K562 (cell line): Measurements from ENCODE around the gene TK1. TPM values are rescaled to one million over a fixed set of nuclear protein-coding genes. Genes with fewer than 3 reads are reported as not detected.

Source experiments
- ATAC-seq: fragments of 200-7000 bp; cut with Tn5 transposase; 3 replicates; pipeline ENCODE4 v1.9.1; 2020; ENCODE audit warnings: moderate library complexity
- BruUV-seq: library from RNA; stranded (reverse); fragments of 400-500 nt; replicated peaks from 2 replicates; lab custom pipeline; 2021; lab: Mats Ljungman, UMichigan
- CTCF ChIA-PET: fragments of 300-600 bp; formaldehyde crosslinking; extraction: SDS; loops from one replicate; lab custom pipeline; 2021; ENCODE audit warnings: low intra/inter-chr PET ratio; lab: Yijun Ruan, JAX
- POLR2A ChIA-PET: fragments of 300-600, 350-650 bp; sonication (Branson Sonifier 250); formaldehyde crosslinking; extraction: SDS; loops from one replicate; lab custom pipeline; 2021; ENCODE audit warnings: antibody characterized with exemption, inconsistent platforms; lab: Yijun Ruan, JAX
- DNase-seq, 4 experiments: peaks; one replicate each; pipeline versions ENCODE4 v3.0.0 to v3.0.0-alpha.2; 2011 to 2018; ENCODE audit warnings: low spot score in 3 of 4, mixed read lengths in 3 of 4; ENCODE audit errors: extremely low read depth in 1 of 4
- FAIRE-seq: peaks from 2 replicates; lab custom pipeline; 2011; peaks lifted over from hg19 to GRCh38; lab: Jason Lieb, UNC
- H2AFZ ChIP-seq: 2 replicates; pipeline ENCODE4 v1.6.0; 2011; ENCODE audit warnings: low read depth, low read length, control low read depth, inconsistent platforms
- H3K27ac ChIP-seq: fragments of 200-600 bp; 3 replicates; pipeline ENCODE4 v1.8.0; 2011; ENCODE audit warnings: low read depth, mild to moderate bottlenecking, control low read depth, inconsistent platforms, low read length, moderate library complexity, mixed read lengths; ENCODE audit errors: extremely low read depth
- H3K27me3 ChIP-seq, 2 experiments: fragments of 300-600 bp in 1 of 2; 2 replicates in 1 of 2; 3 replicates in 1 of 2; pipeline versions ENCODE4 v1.6.0 to v1.8.0; 2011; ENCODE audit warnings: inconsistent platforms in 2 of 2, low read length in 2 of 2, mild to moderate bottlenecking in 1 of 2, mixed read lengths in 1 of 2, moderate library complexity in 1 of 2; ENCODE audit not compliant: control insufficient read depth in 2 of 2, insufficient read depth in 2 of 2
- H3K36me3 ChIP-seq: fragments of 300-600 bp; 3 replicates; pipeline ENCODE4 v1.8.0; 2011; ENCODE audit warnings: mild to moderate bottlenecking, low read length, inconsistent platforms; ENCODE audit not compliant: control insufficient read depth, insufficient read depth
- H3K4me1 ChIP-seq, 2 experiments: fragments of 200-600 bp in 1 of 2; replicated peaks in 1 of 2; 2 replicates in 1 of 2; 3 replicates in 1 of 2; pipeline versions ENCODE4 v1.5.1 to v1.8.0; 2011; ENCODE audit warnings: inconsistent platforms in 2 of 2, low read length in 2 of 2, mild to moderate bottlenecking in 1 of 2, mixed read lengths in 1 of 2, moderate library complexity in 1 of 2; ENCODE audit not compliant: control insufficient read depth in 2 of 2, insufficient read depth in 2 of 2
- H3K4me2 ChIP-seq: 2 replicates; pipeline ENCODE4 v1.6.1; 2011; ENCODE audit warnings: low read length, control low read depth, inconsistent platforms, mixed read lengths; ENCODE audit not compliant: insufficient read depth
- H3K4me3 ChIP-seq: fragments of 200-600 bp; sonication (generic), shearing (Covaris generic); 2 replicates; pipeline ENCODE4 v1.5.1; 2016; ENCODE audit warnings: control low read depth, inconsistent platforms
- H3K79me2 ChIP-seq: fragments of 200-600 bp; 3 replicates; pipeline ENCODE4 v1.8.0; 2011; ENCODE audit warnings: low read length, inconsistent platforms; ENCODE audit not compliant: control insufficient read depth, insufficient read depth
- H3K9ac ChIP-seq, 2 experiments: 2 replicates each; pipeline versions ENCODE4 v1.6.0 to v1.6.1; 2011; ENCODE audit warnings: low read depth in 2 of 2, low read length in 2 of 2, control low read depth in 1 of 2, inconsistent platforms in 1 of 2, mild to moderate bottlenecking in 1 of 2, mixed read lengths in 1 of 2; ENCODE audit not compliant: insufficient read depth in 1 of 2
- H3K9me1 ChIP-seq: one replicate; pipeline ENCODE4 v1.6.0; 2011; ENCODE audit warnings: inconsistent platforms, mild to moderate bottlenecking, low read length, moderate library complexity; ENCODE audit not compliant: control insufficient read depth, insufficient read depth
- H3K9me3 ChIP-seq: replicated peaks from 2 replicates; pipeline ENCODE4 v1.5.1; 2011; ENCODE audit warnings: low read depth, low read length, inconsistent platforms; ENCODE audit not compliant: control insufficient read depth, insufficient read depth
- H4K20me1 ChIP-seq: replicated peaks from 2 replicates; pipeline ENCODE4 v1.6.1; 2011; ENCODE audit warnings: low read length, inconsistent platforms, mixed read lengths; ENCODE audit not compliant: control insufficient read depth, insufficient read depth
- BCL6 ChIP-seq: fragments of 250-450 bp; sonication (Bioruptor Pico); IDR thresholded peaks from 2 replicates; pipeline ENCODE4 v1.4.0; 2020
- DEAF1 ChIP-seq: fragments of 450-650 bp; formaldehyde crosslinking; IDR thresholded peaks from 2 replicates; pipeline ENCODE4 v1.4.0; 2020; ENCODE audit warnings: mild to moderate bottlenecking, moderate library complexity
- EP400 ChIP-seq: fragments of 450-650 bp; IDR thresholded peaks from 2 replicates; pipeline ENCODE4 v1.6.1; 2017; ENCODE audit warnings: antibody characterized with exemption, mild to moderate bottlenecking, moderate library complexity
- HDAC1 ChIP-seq, 2 experiments: fragments of 450-650 bp; IDR thresholded peaks; 2 replicates each; pipeline ENCODE4 v1.6.1; 2016 to 2017; ENCODE audit warnings: inconsistent platforms in 1 of 2, mild to moderate bottlenecking in 1 of 2, moderate library complexity in 1 of 2
- HNRNPL ChIP-seq: fragments of 200-400 bp; formaldehyde crosslinking; IDR thresholded peaks from 2 replicates; pipeline ENCODE4 v1.6.1; 2017; ENCODE audit warnings: low read depth, mild to moderate bottlenecking, low read length
- KHSRP ChIP-seq: fragments of 450-650 bp; IDR thresholded peaks from 2 replicates; pipeline ENCODE4 v1.6.1; 2017
- MYNN ChIP-seq, 2 experiments: sonication (generic); formaldehyde crosslinking in 1 of 2; IDR thresholded peaks; 2 replicates each; pipeline versions ENCODE4 v1.5.0 to v1.6.1; 2016 to 2020; ENCODE audit warnings: antibody characterized with exemption in 1 of 2, missing genetic modification reagents in 1 of 2
- NKRF ChIP-seq: fragments of 450-650 bp; IDR thresholded peaks from 2 replicates; pipeline ENCODE4 v1.6.1; 2016; ENCODE audit warnings: borderline replicate concordance
- PCBP1 ChIP-seq: fragments of 200-400 bp; formaldehyde crosslinking; IDR thresholded peaks from 2 replicates; pipeline ENCODE4 v1.6.1; 2018; ENCODE audit warnings: mild to moderate bottlenecking, low read depth, low read length; ENCODE audit not compliant: poor library complexity, severe bottlenecking
- PKNOX1 ChIP-seq: fragments of 450-650 bp; IDR thresholded peaks from 2 replicates; pipeline ENCODE4 v1.6.1; 2016
- POLR2G ChIP-seq: fragments of 200-400 bp; formaldehyde crosslinking; IDR thresholded peaks from 2 replicates; pipeline ENCODE4 v1.6.1; 2017; ENCODE audit warnings: low read depth, mild to moderate bottlenecking, antibody characterized with exemption, low read length, moderate library complexity
- RBFOX2 ChIP-seq: fragments of 200-400 bp; formaldehyde crosslinking; IDR thresholded peaks from 2 replicates; pipeline ENCODE4 v1.6.1; 2017; ENCODE audit warnings: low read depth, mild to moderate bottlenecking, low read length, moderate library complexity
- RBM22 ChIP-seq: fragments of 200-400 bp; formaldehyde crosslinking; IDR thresholded peaks from 2 replicates; pipeline ENCODE4 v1.6.1; 2018; ENCODE audit warnings: low read length, low read depth; ENCODE audit not compliant: poor library complexity, severe bottlenecking
- SIN3A ChIP-seq, 2 experiments: fragments of 150-350 bp in 1 of 2; IDR thresholded peaks; 2 replicates each; pipeline ENCODE4 v1.6.1; 2011 to 2016; ENCODE audit warnings: borderline replicate concordance in 2 of 2, low read depth in 2 of 2, low read length in 2 of 2, mild to moderate bottlenecking in 2 of 2, moderate library complexity in 2 of 2; ENCODE audit not compliant: control insufficient read depth in 1 of 2
- ZNF263 ChIP-seq: sonication (generic); formaldehyde crosslinking; IDR thresholded peaks from 2 replicates; pipeline ENCODE4 v1.8.0; 2022; ENCODE audit warnings: mild to moderate bottlenecking, missing genetic modification reagents, borderline replicate concordance
- WGBS: fragments of 100-300 bp; shearing (Covaris generic); methylation state at CpG from one replicate; pipeline ENCODE4 v1.1.6; 2016; ENCODE audit warnings: low coverage, mixed read lengths; ENCODE audit not compliant: insufficient coverage; ENCODE audit errors: missing lambda C conversion rate; 5-methylcytosine and 5-hydroxymethylcytosine counted together
- in situ Hi-C: fragments of 300-500 bp; cut with MboI; formaldehyde crosslinking; loops from 4 replicates; pipeline ENCODE4 v1.15.0; 2018; ENCODE audit warnings: inconsistent platforms, mixed read lengths
- intact Hi-C: fragments of 100-400 bp; cut with micrococcal nuclease; formaldehyde crosslinking; loops from 2 replicates; pipeline ENCODE4 v1.14.2; 2022
- polyA plus RNA-seq, 8 experiments: library from polyadenylated mRNA; depleted of rRNA in 4 of 8; stranded (reverse) in 5 of 8; unstranded in 3 of 8; fragments of >200 nt; fragmentation: Nextera tagmentation in 2 of 8; fragmentation: Illumina TruSeq in 1 of 8; extraction: Ambion mirVana in 2 of 8; extraction: Trizol in 1 of 8; gene quantifications; 2 replicates each; pipeline versions ENCODE4 v1.2.1 to v1.2.3, GENCODE V29; 2011 to 2014; ENCODE audit warnings: inconsistent platforms in 1 of 8, missing spikeins in 1 of 8
- total RNA-seq, 7 experiments: library from RNA; depleted of rRNA in 6 of 7; stranded (reverse); fragments of >200 nt in 6 of 7; fragmentation: Illumina TruSeq in 2 of 7; extraction: Trizol in 2 of 7; gene quantifications; 2 replicates each; pipeline versions ENCODE4 v1.2.1 to v1.2.3, GENCODE V29; 2011 to 2021; ENCODE audit warnings: low replicate concordance in 1 of 7

The TK1 gene
- total and polyA plus RNA-seq, 9 of the 15 experiments (the other 6 are each of a cell fraction or from before 2014, with no cell fraction given), result 8.4 to 280 (median 103) TPM

- Histone ChIP-seq H3K4me1 (peaks cover 16 to 63% of the 10 kb centered on the region in 2 experiments; a peak in 4 of 5 replicates), H3K4me2 (peak overlapping the region; percentile 89), H3K27ac (peak overlapping the region; percentile 83), H3K36me3 (peaks cover 50% of the 10 kb centered on the region; the same call in 2 of the 3 replicates), H4K20me1 (peaks cover 16% of the 10 kb centered on the region), H2AFZ (no peak overlapping the region), H3K9ac (peak overlapping the region; percentile 72 to 97), H3K9me1 (peaks cover 5% of the 10 kb centered on the region), H3K27me3 (no peaks in the 10 kb centered on the region), H3K9me3 (no peaks in the 10 kb centered on the region), H3K4me3 (peak overlapping the region; percentile 92), H3K79me2 (peaks cover 38% of the 10 kb centered on the region)
- ATAC-seq, result peak; percentile 21
- ChIA-PET POLR2A (interaction anchor here (0.6 to 1.0 kb wide), 6 partner anchors 11 to 701 kb away, joined by 3 to 4 read pairs (median 3); no protein-coding TSS in a partner anchor), CTCF (no interaction called here)
- FAIRE-seq, result no peak
- BruUV-seq, result no TSS peak
- intact Hi-C loops (loop anchor here (5.0 kb wide), 1 partner anchor 42 kb away; the partner anchor contains the start of gene TMC6), in situ Hi-C loops (no loop called here)
- DNase-seq, result peak in 3 of 4 experiments; percentile 35 to 62 (median 58)
- WGBS, result 3% methylated on average over 16 of the region's 38 CpGs
- TF ChIP-seq KHSRP (no peak), HNRNPL (0 out of 2 replicates have a peak, but pooled peaks have one; percentile 55), EP400 (peak; percentile 52; the same call in 1 of the 2 replicates), DEAF1 (CRISPR knock-in tag) (no peak), PCBP1 (peak; percentile 22), RBFOX2 (peak; percentile 4), RBM22 (peak; percentile 49), HDAC1 (IDR thresholded peaks at IDR 0.05) (peak in 1 of 2 experiments; percentile 68; a peak in 2 of 4 replicates), PKNOX1 (peak; percentile 67), SIN3A (IDR thresholded peaks at IDR 0.05; ENCODE audit: borderline replicate concordance in 2 of 2, control insufficient read depth in 1 of 2, low read depth in 2 of 2, low read length in 2 of 2) (peak; percentile 3 to 36; a peak in 1 of 4 replicates), ZNF263 (CRISPR knock-in tag) (no peak; the same call in 1 of the 2 replicates), NKRF (peak; percentile 73), MYNN (IDR thresholded peaks at IDR 0.05) (no peak), MYNN (CRISPR knock-in tag; IDR thresholded peaks at IDR 0.05) (0 out of 2 replicates have a peak, but pooled peaks have one; percentile 22), POLR2G (peak; percentile 73), BCL6 (CRISPR knock-in tag) (no peak)
These were observed 17.7 kb downstream of the TK1 start for GRCh38 chr17:78168903-78169793.
